Measurements from ENCODE around the gene ZNF488.

The ZNF488 gene

GRCh38 chr10:47321521-47322195, 62.4 kb downstream of the ZNF488 start:
- no peak overlapping the region for H3K4me3 ChIP-seq (ENCODE audit: low read depth, low read length, poor library complexity, severe bottlenecking)
- no peaks in the 10 kb centered on the region for H3K79me2 ChIP-seq (ENCODE audit: insufficient read depth, low read length)
- H3K9me2 ChIP-seq (ENCODE audit: low read depth, low read length): no peaks in the 10 kb centered on the region
- H3K4me2 ChIP-seq (ENCODE audit: low read length): no peak overlapping the region
- no peaks in the 10 kb centered on the region for H4K20me1 ChIP-seq (ENCODE audit: insufficient read depth, low read length)
- H3F3A ChIP-seq (ENCODE audit: insufficient read depth, low read length): no peaks in the 10 kb centered on the region
- no peaks in the 10 kb centered on the region for H3K4me1 ChIP-seq (ENCODE audit: insufficient read depth, low read length, severe bottlenecking)
- TF ChIP-seq, protein P1, sequence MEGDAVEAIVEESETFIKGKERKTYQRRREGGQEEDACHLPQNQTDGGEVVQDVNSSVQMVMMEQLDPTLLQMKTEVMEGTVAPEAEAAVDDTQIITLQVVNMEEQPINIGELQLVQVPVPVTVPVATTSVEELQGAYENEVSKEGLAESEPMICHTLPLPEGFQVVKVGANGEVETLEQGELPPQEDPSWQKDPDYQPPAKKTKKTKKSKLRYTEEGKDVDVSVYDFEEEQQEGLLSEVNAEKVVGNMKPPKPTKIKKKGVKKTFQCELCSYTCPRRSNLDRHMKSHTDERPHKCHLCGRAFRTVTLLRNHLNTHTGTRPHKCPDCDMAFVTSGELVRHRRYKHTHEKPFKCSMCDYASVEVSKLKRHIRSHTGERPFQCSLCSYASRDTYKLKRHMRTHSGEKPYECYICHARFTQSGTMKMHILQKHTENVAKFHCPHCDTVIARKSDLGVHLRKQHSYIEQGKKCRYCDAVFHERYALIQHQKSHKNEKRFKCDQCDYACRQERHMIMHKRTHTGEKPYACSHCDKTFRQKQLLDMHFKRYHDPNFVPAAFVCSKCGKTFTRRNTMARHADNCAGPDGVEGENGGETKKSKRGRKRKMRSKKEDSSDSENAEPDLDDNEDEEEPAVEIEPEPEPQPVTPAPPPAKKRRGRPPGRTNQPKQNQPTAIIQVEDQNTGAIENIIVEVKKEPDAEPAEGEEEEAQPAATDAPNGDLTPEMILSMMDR (IDR thresholded peaks at IDR 0.05; ENCODE audit: low read length): no peak
- TF ChIP-seq EZH2 (IDR thresholded peaks at IDR 0.05; ENCODE audit: borderline replicate concordance, low read length): no peak
- H3K27me3 ChIP-seq (ENCODE audit: insufficient read depth, low read length): no peaks in the 10 kb centered on the region
- H3K9me3 ChIP-seq (ENCODE audit: low read length): no peaks in the 10 kb centered on the region
- H2AFZ ChIP-seq (ENCODE audit: low read length): no peak overlapping the region
- H3K36me3 ChIP-seq (ENCODE audit: insufficient read depth, low read length): no peaks in the 10 kb centered on the region
- no peak overlapping the region for H3K27ac ChIP-seq (ENCODE audit: low read depth, low read length, poor library complexity, severe bottlenecking)
- H3K9ac ChIP-seq (ENCODE audit: low read length): no peak overlapping the region

DNA sequence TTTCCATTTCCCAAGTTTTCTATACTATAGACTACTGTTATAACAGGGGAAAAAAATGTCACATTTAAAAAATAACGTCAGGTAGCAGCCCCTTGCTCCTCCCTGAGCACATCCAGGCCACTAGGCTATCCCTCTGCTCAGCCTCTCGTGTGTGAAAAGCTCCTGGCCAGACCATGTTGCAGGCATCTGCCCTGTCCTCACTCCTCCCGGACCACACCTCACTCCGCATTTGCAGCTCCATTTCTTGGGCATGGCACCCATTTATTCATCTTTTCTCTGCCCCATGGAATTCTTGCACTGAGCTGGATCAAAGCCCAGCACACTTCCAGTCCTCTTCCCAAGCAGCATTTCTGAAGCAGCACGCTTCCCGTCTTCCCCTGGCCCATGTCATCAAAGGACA, 63.3 kb downstream of the ZNF488 start:
- Histone ChIP-seq H3K79me2 (ENCODE audit: insufficient read depth, low read length) (no peaks in the 10 kb centered on the region), H3K4me3 (ENCODE audit: low read depth, low read length, poor library complexity, severe bottlenecking) (no peak overlapping the region), H3F3A (ENCODE audit: insufficient read depth, low read length) (no peaks in the 10 kb centered on the region), H4K20me1 (ENCODE audit: insufficient read depth, low read length) (no peaks in the 10 kb centered on the region), H3K9ac (ENCODE audit: low read length) (no peak overlapping the region), H3K4me1 (ENCODE audit: insufficient read depth, low read length, severe bottlenecking) (no peaks in the 10 kb centered on the region), H3K36me3 (ENCODE audit: insufficient read depth, low read length) (no peaks in the 10 kb centered on the region), H3K9me2 (ENCODE audit: low read depth, low read length) (no peaks in the 10 kb centered on the region), H2AFZ (ENCODE audit: low read length) (no peak overlapping the region), H3K27ac (ENCODE audit: low read depth, low read length, poor library complexity, severe bottlenecking) (no peak overlapping the region), H3K27me3 (ENCODE audit: insufficient read depth, low read length) (no peaks in the 10 kb centered on the region), H3K9me3 (ENCODE audit: low read length) (no peaks in the 10 kb centered on the region), H3K4me2 (ENCODE audit: low read length) (no peak overlapping the region)
- TF ChIP-seq EZH2 (IDR thresholded peaks at IDR 0.05; ENCODE audit: borderline replicate concordance, low read length): no peak
- TF ChIP-seq, protein P1 (IDR thresholded peaks at IDR 0.05; ENCODE audit: low read length): no peak

GRCh38 chr10:47319784-47320183, 64.3 kb downstream of the ZNF488 start:
- Histone ChIP-seq H3K27ac (ENCODE audit: low read depth, low read length, poor library complexity, severe bottlenecking) (no peak overlapping the region), H2AFZ (ENCODE audit: low read length) (no peak overlapping the region), H3K27me3 (ENCODE audit: insufficient read depth, low read length) (no peaks in the 10 kb centered on the region), H3K79me2 (ENCODE audit: insufficient read depth, low read length) (no peaks in the 10 kb centered on the region), H3K9ac (ENCODE audit: low read length) (no peak overlapping the region), H3K4me2 (ENCODE audit: low read length) (no peak overlapping the region), H3K36me3 (ENCODE audit: insufficient read depth, low read length) (no peaks in the 10 kb centered on the region), H3K9me2 (ENCODE audit: low read depth, low read length) (no peaks in the 10 kb centered on the region), H3K9me3 (ENCODE audit: low read length) (no peaks in the 10 kb centered on the region), H4K20me1 (ENCODE audit: insufficient read depth, low read length) (no peaks in the 10 kb centered on the region), H3K4me3 (ENCODE audit: low read depth, low read length, poor library complexity, severe bottlenecking) (no peak overlapping the region), H3K4me1 (ENCODE audit: insufficient read depth, low read length, severe bottlenecking) (no peaks in the 10 kb centered on the region), H3F3A (ENCODE audit: insufficient read depth, low read length) (no peaks in the 10 kb centered on the region)
- TF ChIP-seq, protein P1 (IDR thresholded peaks at IDR 0.05; ENCODE audit: low read length): no peak
- TF ChIP-seq EZH2 (IDR thresholded peaks at IDR 0.05; ENCODE audit: borderline replicate concordance, low read length): no peak
